HG03025 (cell line): ENCODE measurements around the gene OR51B5.
"Not testable (repeated sequence)": the region's sequence is repeated elsewhere in the genome, so short reads cannot be mapped to it uniquely, and the experiment has no call there.

Source experiments
- ATAC-seq: cut with Tn5 transposase; IDR thresholded peaks from one replicate; pipeline ENCODE4 v1.9.1; 2021; ENCODE audit warnings: mild to moderate bottlenecking, moderate library complexity; ENCODE audit not compliant: unreplicated experiment, low FRiP score

The OR51B5 gene

DNA sequence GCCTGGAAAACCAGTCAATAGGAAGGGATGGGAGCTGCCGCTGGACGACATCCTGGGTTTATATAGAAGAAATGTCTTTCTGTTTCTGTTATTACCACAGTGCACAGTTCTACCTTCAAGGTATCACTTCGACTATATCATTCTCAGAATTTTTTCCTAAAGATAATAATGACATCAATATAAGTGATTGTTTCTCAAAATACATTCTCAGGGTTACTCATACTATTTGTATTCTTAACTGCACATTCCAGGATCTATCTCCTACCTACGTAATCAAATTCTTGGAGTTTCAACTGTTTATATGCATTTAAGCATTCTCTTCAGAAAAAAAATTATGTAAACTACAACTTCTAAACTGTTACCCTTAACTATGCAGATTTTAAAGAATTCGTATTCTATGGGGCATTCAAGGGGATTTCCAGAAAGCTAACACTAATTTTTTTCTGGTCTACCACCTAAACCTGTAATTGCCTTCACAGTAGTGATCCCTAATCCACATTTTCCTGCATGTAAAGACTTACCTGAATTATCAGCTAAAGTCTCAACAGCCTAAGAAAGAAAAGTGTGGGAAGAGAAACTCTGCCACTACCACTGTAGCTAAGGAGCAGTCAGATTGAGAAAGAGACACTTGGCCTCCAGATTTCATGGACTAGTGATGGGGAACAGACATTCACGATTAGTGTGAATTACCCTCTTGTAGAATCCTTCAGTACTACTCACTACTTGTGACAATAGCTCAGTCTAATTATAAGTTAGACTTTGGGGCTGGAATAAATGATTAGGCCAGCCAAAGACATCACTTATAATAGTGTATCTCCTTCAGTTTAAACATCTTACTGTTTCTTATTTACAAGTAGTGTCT is at the start of gene OR51B5:
TSS of gene OR51B5 (minus strand) at position 51 of the 862 bp plus-strand sequence. CDS start at position 51, 0 bp downstream.
- ATAC-seq, result no peak

GRCh38 chr11:5390210-5390609 is 46.9 kb upstream of the OR51B5 start:
- ATAC-seq, result no peak

DNA sequence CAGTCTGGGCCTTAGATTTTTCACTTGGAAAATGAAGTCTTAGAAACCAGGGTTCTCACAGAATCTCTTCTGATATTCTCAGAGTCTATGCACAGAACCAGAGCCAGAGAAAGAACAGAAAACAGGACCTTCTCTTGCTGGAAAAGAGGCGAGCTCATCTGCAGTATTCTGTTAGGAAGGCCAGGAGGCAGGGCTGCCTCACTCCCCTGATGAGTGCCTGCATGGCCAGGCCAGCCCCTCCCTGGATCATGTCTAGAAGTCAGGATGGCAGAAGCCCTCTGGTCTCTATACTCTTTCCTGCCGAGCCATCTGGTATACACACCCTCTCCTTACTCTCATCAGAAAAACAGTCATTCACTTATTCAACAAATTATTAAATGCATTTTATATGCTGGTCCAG is 41.0 kb upstream of the OR51B5 start:
- no peak for ATAC-seq

DNA sequence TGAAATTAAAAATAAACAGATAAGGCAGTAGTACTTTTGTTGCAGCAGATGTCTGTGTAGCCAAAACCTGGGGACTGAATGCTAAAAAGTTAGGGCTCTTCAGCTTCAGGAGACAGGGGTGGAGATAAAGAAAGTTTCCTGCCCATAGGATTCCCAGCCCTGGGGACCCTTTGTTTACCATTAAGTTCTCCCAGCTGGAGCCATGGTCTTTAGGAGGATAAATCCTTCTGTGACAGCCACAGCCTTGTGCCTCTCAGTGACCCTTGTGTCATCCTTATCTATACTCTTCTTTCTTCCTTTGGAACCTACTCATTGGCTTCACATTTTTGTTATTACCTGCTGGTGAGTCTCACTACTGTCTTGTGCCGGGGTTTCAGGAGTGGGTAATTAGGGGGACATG is 40.3 kb upstream of the OR51B5 start, which contains the start of gene OR51M1:
TSS of gene OR51M1 (plus strand) at position 237 of the 400 bp plus-strand sequence. CDS start 5,587 bp downstream, outside the sequence.
- no peak for ATAC-seq

- peak; percentile 89 for ATAC-seq
Measured at GRCh38 chr11:5380740-5381342, 37.5 kb upstream of the OR51B5 start.

- ATAC-seq, result no peak
Measured at GRCh38 chr11:5369789-5370188, 26.5 kb upstream of the OR51B5 start.

GRCh38 chr11:5368502-5369043 is 25.2 kb upstream of the OR51B5 start:
- ATAC-seq, result no peak

DNA sequence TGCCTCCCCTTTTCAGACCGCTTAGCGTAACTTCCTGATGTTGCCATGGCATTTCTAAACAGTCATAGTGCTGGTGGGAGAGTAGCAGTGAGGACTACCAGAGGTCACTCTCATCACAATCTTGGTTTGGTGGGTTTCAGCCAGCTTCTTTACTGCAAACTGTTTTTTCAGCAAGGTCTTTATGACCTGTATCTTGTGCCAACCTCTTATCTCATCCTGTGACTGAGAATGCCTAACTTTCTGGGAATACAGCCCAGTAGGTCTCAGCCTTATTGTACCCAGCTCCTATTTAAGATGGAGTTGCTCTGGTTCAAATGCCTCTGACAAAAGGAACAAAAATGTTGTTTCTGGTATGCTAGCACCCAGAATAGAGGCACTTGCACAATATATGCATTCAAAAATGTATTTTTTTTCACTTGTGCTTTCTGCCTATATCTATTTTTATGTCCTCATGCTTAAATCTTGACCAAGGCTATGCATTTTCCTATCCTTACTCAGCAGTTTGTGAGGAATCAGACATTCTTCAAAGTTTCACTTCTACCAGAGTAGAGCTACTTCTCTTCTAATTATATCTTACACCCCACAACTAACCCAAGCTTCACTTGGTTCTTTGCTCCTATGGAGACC is 24.2 kb upstream of the OR51B5 start:
- no peak for ATAC-seq

- ATAC-seq, result no peak
Measured at GRCh38 chr11:5366856-5367255, 23.5 kb upstream of the OR51B5 start.

DNA sequence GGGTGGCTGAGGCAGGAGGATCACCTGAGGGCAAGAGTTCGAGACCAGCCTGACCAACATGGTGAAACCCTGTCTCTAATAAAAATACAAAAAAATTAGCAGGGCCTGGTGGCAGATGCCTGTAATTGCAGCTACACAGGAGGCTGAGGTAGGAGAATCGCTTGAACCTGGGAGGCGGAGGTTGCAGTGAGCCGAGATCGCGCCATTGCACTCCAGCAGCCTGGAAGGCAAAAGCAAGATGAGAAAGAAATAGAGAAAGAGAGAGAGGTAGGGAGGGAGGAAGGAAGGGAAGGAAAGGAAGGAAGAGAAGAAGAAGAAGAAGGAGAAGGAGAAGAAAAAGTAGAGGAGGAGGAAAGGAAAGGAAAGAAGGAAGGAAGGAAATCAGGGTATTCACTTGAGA is 23.0 kb upstream of the OR51B5 start:
- ATAC-seq, result not testable (repeated sequence)

GRCh38 chr11:5364214-5364613 is 20.9 kb upstream of the OR51B5 start:
- ATAC-seq, result no peak

GRCh38 chr11:5363679-5364078 is 20.4 kb upstream of the OR51B5 start:
- ATAC-seq, result no peak

DNA sequence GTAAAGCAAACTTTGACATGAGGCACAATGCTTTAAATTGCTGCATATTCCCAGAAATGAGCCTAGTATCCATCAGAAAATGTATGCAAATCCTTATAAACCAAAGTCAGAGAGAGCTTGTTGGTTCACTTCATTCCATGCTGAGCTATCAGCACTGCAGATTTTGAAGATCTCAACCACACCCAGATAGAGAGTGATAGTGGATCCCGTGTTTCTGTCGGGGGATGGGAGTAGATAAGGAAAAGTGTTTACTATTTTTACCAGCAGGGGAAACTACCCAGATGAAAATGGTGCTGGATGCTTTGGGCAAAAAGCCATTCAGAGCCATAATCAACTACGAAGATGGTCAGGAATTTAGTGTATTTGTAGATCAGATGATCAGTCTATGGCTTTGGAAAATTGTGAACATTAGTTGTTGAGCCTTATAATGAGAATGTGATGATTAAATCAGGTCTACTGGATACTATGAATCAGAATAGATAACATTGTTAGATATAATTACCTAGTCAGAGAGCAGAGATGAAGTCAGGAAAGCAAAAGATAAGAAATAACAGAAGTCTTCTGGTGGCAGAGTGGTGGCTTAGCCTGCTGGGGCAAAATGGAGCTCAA is 18.8 kb upstream of the OR51B5 start:
- ATAC-seq, result no peak

- not testable (repeated sequence) for ATAC-seq
Measured at GRCh38 chr11:5356031-5356430, 12.7 kb upstream of the OR51B5 start.

DNA sequence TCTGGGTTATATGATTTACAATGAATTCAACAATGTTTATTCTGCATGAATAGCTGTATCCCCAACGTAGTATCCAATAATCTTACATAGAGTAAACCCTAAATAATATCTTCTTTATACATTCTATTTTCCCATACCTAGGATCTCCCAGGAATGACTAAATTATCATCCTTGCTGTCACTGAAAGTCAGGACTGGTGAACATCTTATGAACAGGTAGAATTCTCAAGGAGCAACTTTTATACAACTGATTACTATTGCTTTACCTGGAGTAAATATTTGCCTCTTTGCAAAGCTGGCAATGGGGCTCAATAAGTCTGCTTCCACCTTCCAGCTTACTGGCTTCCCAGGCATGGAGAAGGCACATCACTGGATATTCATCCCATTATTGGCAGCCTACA is 7.9 kb upstream of the OR51B5 start, which contains the start of gene OR51B6:
TSS of gene OR51B6 (plus strand) at position 301 of the 400 bp plus-strand sequence. CDS start at position 301, 0 bp downstream.
- no peak for ATAC-seq

GRCh38 chr11:5349550-5349949 is 6.2 kb upstream of the OR51B5 start:
- no peak for ATAC-seq

DNA sequence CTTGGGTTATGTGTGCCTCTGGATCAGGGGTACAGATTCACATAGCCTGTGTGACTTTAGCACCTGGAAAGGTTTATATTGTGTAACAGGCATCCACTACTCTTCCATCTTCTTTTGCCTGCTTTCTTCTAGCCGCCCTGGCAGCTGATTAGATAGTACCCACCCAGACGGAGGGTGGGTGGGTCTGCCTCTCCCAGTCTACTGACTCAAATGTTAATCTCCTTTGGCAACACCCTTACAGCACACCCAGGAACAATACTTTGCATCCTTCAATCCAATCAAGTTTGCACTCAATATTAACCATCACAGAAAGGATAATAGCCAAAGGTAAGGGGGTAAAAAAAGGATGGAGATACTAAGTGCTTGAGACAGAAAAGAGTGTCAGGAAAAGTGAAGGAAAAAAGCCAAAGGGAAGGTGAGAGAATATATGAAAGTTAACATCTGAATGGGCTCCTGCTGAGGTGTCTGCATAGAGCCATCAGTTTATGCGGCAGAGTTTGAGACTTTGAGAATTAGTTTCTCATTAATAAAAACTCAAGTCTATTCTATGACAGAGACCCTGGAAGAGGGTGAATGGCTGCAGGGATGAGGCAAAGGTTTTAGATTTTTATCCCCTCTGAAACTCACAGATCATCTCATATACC is 5.3 kb upstream of the OR51B5 start:
- no peak for ATAC-seq

- no peak for ATAC-seq
Measured at GRCh38 chr11:5345831-5346230, 2.5 kb upstream of the OR51B5 start.

DNA sequence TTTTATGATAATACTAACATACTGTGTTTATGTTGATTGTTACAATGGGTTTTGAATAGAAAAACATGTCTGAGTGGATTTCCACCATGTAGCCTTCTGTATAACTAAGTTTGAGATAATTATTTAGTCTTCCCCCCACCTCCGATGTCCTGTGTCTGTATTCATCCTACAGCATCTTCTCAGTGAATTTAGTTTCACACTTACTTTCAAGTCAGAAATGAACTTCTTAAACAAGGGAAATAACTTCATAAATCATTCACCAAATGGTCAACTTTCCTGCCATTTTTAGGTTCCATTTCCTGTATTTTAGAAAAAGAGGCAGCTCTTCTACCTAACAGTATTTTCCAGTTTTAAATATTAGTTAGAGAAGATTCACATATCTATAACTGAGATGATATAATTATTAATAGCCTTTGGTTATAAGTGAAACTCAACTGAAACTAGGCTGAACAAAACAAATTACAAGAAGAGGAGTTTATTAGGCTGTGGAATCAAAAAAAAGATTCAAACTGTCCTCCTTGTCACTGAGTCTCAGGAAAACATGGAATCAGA is 3.5 kb downstream of the OR51B5 start:
- no peak for ATAC-seq

GRCh38 chr11:5337253-5337652 is 6.1 kb downstream of the OR51B5 start:
- not testable (repeated sequence) for ATAC-seq
